Posterior vena cava (tissue), 2 donors: Measurements from ENCODE around the gene ZNF598. TPM values are rescaled to one million over a fixed set of nuclear protein-coding genes. Genes with fewer than 3 reads are reported as not detected.

Experiments used
- DNase-seq: peaks from one replicate; pipeline ENCODE4 v3.0.0-alpha.2; 2020; ENCODE audit warnings: low spot score
- intact Hi-C, 2 donors: fragments of 100-400 bp; cut with DNase I; formaldehyde crosslinking; loops; one replicate each; pipeline versions ENCODE4 v1.14.1 to v1.14.2; 2022 to 2023
- total RNA-seq, 2 donors: library from RNA; stranded (reverse); fragmentation: NEBNext Ultra II Directional; extraction: Animal tissue kit (Norgen Biotek cat#: 25700); gene quantifications; one replicate each; pipeline ENCODE4 v1.2.1, GENCODE V29; 2021
- donor health status: DM: yes; HTN: yes; CAD: no.
- donor health status: DM: yes; HTN: yes; CAD: no.

Gene ZNF598
- total RNA-seq, 2 donors from 2014 or later: 29.4 to 38.7 TPM

GRCh38 chr16:1999866-2000514, 9.6 kb downstream of the ZNF598 start:
- intact Hi-C loops: no loop called here
- no peak for DNase-seq

- intact Hi-C loops: no loop called here
- no peak for DNase-seq
Observed at GRCh38 chr16:1998852-1999801, 10.5 kb downstream of the ZNF598 start.

GRCh38 chr16:1998360-1998835, 11.2 kb downstream of the ZNF598 start:
- intact Hi-C loops: no loop called here
- no peak for DNase-seq

- no peak for DNase-seq
- intact Hi-C loops: no loop called here
Observed at GRCh38 chr16:1997494-1998359, 11.9 kb downstream of the ZNF598 start.

- intact Hi-C loops: no loop called here
- no peak for DNase-seq
Observed at GRCh38 chr16:1993731-1994131, 15.9 kb downstream of the ZNF598 start.

- intact Hi-C loops: no loop called here
Observed at GRCh38 chr16:1992704-1993317, 16.8 kb downstream of the ZNF598 start.

GRCh38 chr16:1991948-1992703, 17.5 kb downstream of the ZNF598 start:
- intact Hi-C loops: no loop called here
- DNase-seq: peak; percentile 98

More at GRCh38 chr16:1992704-1993317, 16.8 kb downstream of the ZNF598 start:
- DNase-seq: no peak

- intact Hi-C loops: no loop called here
- no peak for DNase-seq
Observed at GRCh38 chr16:1991588-1991947, 18.1 kb downstream of the ZNF598 start.

- DNase-seq: no peak
- intact Hi-C loops: no loop called here
Observed at GRCh38 chr16:1991135-1991551, 18.5 kb downstream of the ZNF598 start.

GRCh38 chr16:1990351-1991134, 19.1 kb downstream of the ZNF598 start:
- no peak for DNase-seq

GRCh38 chr16:1990101-1990350, 19.6 kb downstream of the ZNF598 start:
- intact Hi-C loops: no loop called here
- no peak for DNase-seq

More at GRCh38 chr16:1990351-1991134, 19.1 kb downstream of the ZNF598 start:
- intact Hi-C loops: no loop called here

- DNase-seq: no peak
- intact Hi-C loops: no loop called here
Observed at GRCh38 chr16:1989209-1990100, 20.2 kb downstream of the ZNF598 start, which contains the start of gene SYNGR3. Gene SYNGR3, plus strand, starts transcription at chr16:1989970. Its CDS starts 133 bp downstream, at chr16:1990103.

- intact Hi-C loops: no loop called here
- DNase-seq: no peak
Observed at GRCh38 chr16:1987198-1987597, 22.4 kb downstream of the ZNF598 start.

GRCh38 chr16:1985466-1986150, 24.0 kb downstream of the ZNF598 start:
- intact Hi-C loops: no loop called here
- DNase-seq: no peak

- DNase-seq: no peak
- intact Hi-C loops: no loop called here
Observed at GRCh38 chr16:1984347-1985225, 25.0 kb downstream of the ZNF598 start.
